HL-60 (cell line): ENCODE data around the gene FXN.

Experiments used
- DNase-seq, 2 experiments: peaks; one replicate each; pipeline ENCODE4 v3.0.0-alpha.2; 2010 to 2020; ENCODE audit warnings: low read depth in 1 of 2, low spot score in 1 of 2
- H3K27ac ChIP-seq: fragments of 250-450 bp; sonication (Bioruptor Pico); replicated peaks from 2 replicates; pipeline ENCODE4 v1.5.1; 2020; ENCODE audit warnings: mild to moderate bottlenecking, moderate library complexity
- H3K27me3 ChIP-seq: fragments of 250-450 bp; sonication (Bioruptor Pico); 2 replicates; pipeline ENCODE4 v1.5.1; 2021; ENCODE audit warnings: mild to moderate bottlenecking, moderate library complexity; ENCODE audit not compliant: insufficient read depth, poor library complexity, severe bottlenecking
- H3K4me3 ChIP-seq: replicated peaks from 2 replicates; pipeline ENCODE4 v1.5.1; 2011; ENCODE audit warnings: mild to moderate bottlenecking, control low read depth, low read length; ENCODE audit not compliant: insufficient read depth
- GABPA ChIP-seq: IDR thresholded peaks from 2 replicates; pipeline ENCODE4 v1.6.1; 2012; ENCODE audit warnings: low read depth
- POLR2AphosphoS5 ChIP-seq: IDR thresholded peaks from 2 replicates; pipeline ENCODE4 v1.6.1; 2012; ENCODE audit warnings: low read depth
- SPI1 ChIP-seq: IDR thresholded peaks from 2 replicates; pipeline ENCODE4 v1.6.1; 2012; ENCODE audit warnings: low read depth, mild to moderate bottlenecking, borderline replicate concordance
- TF ChIP-seq, protein P1 (sequence below): IDR thresholded peaks from 2 replicates; pipeline ENCODE4 v1.6.1; 2012; ENCODE audit warnings: low read depth; ENCODE audit not compliant: insufficient replicate concordance
- TF ChIP-seq, protein P2 (sequence below): IDR thresholded peaks from one replicate; pipeline ENCODE4 v1.5.1; 2011; ENCODE audit warnings: low read length, control low read depth, inconsistent platforms; ENCODE audit not compliant: insufficient read depth

FXN gene

DNA sequence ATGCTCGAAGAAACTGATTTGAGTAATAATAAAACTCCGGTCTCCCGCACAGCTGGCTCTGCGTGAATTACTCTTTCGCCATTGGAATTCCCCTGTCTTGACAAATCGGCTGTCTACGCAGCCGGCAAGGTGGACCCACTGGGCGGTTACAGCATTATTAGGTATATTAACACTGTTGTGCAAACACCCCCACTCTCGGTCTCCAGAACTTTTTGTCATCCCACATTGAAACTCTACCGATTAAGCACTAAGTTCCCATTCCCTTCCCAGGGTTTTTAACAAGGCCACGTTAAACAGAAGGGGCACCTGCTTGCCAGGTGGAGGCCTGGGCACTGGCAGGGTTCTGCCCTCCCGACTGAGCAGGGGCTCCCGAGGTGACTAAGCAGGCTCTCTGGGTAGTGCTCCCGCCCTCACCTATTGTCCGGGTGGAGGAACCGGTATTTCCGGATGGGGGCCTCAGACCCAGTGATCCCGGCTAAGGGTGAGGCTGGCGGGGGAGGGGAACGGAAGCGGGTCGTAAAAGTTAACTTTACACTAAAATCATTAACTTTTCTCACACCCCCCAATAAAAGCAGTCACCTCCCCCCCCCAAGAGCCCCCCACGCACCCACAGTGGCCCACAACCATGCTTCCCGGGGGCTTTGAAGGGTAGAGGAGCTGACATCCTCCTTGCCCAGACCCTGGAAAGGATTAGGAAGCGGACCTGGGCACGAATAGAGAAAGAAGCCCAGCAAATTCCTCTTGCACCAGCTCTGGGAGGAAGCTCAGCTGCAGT lies 85.0 kb downstream of the FXN start:
- Histone ChIP-seq H3K4me3 (no peak overlapping the region), H3K27ac (no peak overlapping the region), H3K27me3 (no peaks in the 10 kb centered on the region)
- TF ChIP-seq, protein P1, sequence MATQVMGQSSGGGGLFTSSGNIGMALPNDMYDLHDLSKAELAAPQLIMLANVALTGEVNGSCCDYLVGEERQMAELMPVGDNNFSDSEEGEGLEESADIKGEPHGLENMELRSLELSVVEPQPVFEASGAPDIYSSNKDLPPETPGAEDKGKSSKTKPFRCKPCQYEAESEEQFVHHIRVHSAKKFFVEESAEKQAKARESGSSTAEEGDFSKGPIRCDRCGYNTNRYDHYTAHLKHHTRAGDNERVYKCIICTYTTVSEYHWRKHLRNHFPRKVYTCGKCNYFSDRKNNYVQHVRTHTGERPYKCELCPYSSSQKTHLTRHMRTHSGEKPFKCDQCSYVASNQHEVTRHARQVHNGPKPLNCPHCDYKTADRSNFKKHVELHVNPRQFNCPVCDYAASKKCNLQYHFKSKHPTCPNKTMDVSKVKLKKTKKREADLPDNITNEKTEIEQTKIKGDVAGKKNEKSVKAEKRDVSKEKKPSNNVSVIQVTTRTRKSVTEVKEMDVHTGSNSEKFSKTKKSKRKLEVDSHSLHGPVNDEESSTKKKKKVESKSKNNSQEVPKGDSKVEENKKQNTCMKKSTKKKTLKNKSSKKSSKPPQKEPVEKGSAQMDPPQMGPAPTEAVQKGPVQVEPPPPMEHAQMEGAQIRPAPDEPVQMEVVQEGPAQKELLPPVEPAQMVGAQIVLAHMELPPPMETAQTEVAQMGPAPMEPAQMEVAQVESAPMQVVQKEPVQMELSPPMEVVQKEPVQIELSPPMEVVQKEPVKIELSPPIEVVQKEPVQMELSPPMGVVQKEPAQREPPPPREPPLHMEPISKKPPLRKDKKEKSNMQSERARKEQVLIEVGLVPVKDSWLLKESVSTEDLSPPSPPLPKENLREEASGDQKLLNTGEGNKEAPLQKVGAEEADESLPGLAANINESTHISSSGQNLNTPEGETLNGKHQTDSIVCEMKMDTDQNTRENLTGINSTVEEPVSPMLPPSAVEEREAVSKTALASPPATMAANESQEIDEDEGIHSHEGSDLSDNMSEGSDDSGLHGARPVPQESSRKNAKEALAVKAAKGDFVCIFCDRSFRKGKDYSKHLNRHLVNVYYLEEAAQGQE: no peak
- TF ChIP-seq, protein P2, sequence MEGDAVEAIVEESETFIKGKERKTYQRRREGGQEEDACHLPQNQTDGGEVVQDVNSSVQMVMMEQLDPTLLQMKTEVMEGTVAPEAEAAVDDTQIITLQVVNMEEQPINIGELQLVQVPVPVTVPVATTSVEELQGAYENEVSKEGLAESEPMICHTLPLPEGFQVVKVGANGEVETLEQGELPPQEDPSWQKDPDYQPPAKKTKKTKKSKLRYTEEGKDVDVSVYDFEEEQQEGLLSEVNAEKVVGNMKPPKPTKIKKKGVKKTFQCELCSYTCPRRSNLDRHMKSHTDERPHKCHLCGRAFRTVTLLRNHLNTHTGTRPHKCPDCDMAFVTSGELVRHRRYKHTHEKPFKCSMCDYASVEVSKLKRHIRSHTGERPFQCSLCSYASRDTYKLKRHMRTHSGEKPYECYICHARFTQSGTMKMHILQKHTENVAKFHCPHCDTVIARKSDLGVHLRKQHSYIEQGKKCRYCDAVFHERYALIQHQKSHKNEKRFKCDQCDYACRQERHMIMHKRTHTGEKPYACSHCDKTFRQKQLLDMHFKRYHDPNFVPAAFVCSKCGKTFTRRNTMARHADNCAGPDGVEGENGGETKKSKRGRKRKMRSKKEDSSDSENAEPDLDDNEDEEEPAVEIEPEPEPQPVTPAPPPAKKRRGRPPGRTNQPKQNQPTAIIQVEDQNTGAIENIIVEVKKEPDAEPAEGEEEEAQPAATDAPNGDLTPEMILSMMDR: no peak
- no peak for TF ChIP-seq GABPA
- no peak for DNase-seq

DNA sequence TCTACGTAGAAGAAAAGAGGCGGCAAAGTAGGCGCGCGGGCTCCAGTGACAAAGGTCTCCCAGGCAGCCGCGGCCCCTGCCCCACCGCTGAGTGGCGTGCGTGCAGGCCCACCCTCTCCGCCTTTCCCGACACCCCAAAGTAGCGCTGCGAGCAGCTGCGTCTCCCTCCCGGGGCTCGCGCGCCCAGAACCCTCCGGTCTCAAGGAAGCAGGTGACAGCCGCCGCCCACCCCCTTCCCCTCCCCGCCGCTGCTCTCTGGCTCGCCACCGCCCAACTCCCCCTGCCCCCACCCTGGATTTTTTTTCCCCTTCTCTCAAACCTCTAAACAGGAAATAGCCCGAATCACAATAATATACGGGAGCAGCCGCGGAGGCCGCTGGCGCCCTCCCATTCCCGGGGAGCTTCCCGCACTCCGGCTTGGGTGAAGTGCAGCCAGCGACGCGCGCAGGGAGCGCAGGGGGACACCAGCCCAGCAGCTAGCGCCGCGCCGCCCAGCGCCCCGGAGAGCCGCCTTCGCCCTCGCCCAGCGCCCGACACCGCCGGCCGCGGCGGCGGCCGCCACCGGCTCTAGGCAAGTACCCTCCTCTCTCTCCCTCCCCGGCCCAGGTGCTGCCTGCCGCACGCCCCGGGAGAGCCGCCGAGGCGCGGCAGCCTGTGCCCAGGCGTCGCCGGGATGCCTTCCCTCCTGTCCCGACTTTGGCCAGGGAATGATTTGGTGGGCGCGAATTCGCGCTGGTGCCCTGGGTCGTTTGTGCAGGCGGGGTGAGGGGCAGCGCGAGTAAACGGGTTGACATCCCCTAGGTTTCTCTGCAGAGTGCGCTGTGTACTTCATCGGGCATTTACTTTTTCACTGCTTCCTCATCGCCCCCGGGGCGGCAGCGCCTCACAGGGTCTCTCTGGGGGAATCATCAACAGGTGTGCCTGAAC lies 85.9 kb downstream of the FXN start:
- peak in 1 of 2 experiments; percentile 50 for DNase-seq
- H3K4me3 ChIP-seq: peak overlapping the region; percentile 54
- TF ChIP-seq, protein P2: no peak
- TF ChIP-seq POLR2AphosphoS5: no peak
- TF ChIP-seq, protein P1: no peak
- TF ChIP-seq GABPA: no peak
- TF ChIP-seq SPI1: no peak
- H3K27ac ChIP-seq: no peak overlapping the region
- no peaks in the 10 kb centered on the region for H3K27me3 ChIP-seq

DNA sequence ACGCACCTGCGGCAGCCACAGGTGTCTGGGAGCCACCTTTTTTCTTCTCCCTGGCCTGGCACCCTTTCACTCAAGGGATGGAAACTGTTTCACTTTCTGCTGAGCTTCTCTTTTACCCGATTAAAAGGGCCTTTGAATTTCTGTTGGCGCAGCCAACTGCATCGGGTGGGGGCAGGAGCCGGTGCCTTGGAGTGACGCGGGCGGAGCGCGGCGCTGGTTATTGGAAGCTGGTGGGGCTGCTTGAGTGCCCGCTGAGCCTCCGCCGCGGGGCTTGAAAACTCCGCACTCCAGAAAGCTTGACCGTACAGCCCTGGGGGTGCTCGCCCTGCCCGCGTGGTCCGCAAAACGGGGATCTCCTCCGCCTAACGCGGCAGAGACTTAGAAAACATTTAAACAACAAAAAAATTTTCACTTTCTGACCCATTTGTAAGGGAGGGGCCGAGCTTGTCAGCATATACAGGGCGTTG lies 86.6 kb downstream of the FXN start:
- TF ChIP-seq, protein P1: no peak
- no peak for TF ChIP-seq GABPA
- no peak for TF ChIP-seq POLR2AphosphoS5
- no peak for TF ChIP-seq SPI1
- TF ChIP-seq, protein P2: no peak
- H3K27ac ChIP-seq: no peak overlapping the region
- peak in 1 of 2 experiments; percentile 15 for DNase-seq

More for the DNA sequence above, 86.6 kb downstream of the FXN start:
- H3K4me3 ChIP-seq: peak overlapping the region; percentile 54
- H3K27me3 ChIP-seq: no peaks in the 10 kb centered on the region
